ENCODE data around the gene BEAN1.
"Not testable (repeated sequence)": the region's sequence is repeated elsewhere in the genome, so short reads cannot be mapped to it uniquely, and the experiment has no call there.

BEAN1 gene

DNA sequence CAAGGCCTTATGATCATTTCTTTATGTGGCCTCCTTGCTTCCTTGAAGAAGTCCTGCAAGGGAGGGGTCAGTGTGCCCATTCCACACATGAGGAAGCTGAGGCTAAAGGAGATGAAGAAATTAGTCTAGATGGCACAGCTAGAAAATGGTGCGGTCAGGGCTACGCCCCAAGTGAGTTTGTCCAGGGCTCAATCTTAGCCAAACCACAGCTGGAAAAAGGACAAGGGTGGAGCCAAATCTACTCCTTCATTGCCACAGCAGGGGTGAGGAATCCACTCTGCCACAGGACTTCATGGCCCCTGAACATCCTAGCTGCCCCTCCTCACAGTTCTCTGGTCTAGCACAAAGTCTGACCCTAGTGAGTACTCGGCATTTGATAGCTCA is 16.2 kb downstream of the BEAN1 start:
- DNase-seq = no peak

DNA sequence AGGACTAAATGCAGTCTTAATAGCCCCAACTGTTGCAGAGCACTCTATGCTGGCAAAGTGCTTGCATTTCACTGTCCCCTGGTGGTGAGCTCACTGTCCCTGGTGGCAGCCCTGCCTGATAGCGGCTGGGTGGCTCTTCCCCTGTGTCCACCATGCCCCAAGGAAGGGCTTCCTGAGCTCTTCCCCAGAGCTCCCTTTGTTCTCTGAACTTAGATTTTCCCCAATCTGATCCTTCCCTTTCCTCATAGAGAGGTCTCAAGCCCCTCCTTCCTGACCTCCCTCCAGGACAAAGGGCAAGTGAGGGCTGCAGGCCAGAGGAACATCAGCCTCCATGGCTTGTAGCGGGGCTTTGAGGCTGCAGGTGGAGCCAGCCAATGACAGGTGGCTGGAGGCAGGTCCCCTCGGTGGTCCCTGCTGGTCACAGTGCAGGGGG is 17.0 kb downstream of the BEAN1 start:
- DNase-seq = no peak

DNA sequence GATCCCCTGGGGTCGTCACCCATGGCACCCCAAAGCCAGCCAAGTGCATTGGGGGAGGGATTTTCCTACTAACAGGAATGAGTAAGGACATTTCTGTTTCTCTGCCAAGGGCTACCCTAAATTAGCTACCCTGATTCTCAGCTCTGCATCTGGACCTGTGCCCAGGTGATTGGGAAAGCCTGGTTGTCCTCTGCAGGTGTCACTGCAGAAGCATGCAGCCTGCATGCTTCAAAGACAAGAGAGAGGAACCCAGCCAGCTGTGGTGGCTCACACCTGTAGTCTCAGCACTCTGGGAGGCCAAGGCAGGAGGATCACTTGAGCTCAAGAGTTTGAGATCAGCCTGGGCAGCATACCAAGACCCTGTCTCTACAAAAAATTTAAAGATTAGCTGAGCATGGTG is 19.6 kb downstream of the BEAN1 start:
- no peak for DNase-seq

DNA sequence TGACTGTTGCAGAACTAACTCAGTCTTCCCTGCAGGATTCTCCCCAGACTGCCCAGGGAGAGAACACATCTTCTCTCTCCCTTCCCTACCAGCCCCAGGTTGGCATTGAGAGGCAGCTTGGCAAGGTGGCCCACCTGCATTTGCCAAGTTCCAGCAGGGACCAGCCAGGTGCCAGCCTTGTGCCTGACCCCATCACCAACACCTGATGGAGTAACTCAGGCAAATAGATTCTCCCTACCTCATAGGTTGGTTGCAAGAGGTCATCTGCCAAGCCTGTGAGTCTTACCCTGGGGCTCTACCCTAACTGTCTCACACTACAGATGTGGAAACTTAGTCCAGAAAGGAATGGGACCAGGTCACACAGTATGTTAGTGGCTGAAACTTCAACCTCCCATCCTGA is 20.4 kb downstream of the BEAN1 start:
- no peak for DNase-seq

DNA sequence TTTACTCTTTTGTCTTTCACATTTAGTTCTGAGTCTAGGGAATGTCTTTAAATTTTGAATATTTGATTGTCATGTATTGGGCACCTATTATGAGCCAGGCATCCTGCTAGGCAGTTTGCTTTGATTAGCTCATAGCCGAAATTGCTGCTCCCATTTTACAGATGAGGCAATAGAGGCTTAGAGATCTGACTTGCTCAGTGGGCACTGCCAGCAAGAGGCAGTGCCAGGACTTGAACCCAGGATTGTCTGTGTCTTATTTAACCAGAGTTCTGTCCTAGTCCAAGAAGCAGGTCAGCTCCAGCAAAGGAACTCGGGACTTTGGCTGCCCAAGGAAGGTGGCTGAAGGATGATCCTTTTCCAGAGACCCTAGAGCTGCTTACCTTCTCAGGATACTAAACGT is 24.5 kb downstream of the BEAN1 start:
- DNase-seq = no peak

DNA sequence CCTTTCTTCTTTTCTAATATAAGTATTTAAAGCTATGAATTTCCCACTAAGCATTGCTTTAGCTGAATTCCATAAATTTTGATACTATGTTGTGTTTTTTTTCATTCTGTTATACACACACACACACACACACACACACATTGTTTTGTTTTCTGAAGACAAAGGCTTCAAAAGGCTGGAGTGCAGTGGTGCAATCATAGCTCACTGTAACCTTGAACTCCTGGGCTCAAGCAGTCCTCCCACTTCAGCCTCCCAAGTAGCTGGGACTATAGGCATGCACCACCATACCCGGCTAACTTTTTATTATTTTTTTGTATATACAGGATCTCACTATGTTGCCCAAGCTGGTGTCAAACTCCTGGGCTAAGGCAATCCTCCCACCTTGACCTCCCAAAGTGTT is 26.1 kb downstream of the BEAN1 start:
- not testable (repeated sequence) for DNase-seq

DNA sequence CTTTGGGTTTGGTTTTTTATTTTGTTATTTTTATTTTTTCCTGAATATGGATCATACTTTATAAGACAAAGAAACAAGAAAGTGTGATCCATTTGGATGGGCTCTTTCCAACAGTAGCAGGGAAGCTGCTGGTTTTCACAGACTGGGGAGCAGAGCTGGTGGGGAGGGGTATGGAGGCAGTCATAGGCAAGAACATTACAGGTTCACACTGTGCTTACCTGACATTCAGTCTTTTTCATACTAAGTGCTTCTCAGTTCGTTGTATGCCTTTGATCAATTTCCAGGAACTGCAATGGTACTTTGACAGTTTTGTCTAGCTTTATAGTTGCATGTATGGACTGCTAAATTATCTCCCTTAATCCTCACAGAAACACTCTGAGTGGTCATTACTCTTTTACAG is 27.7 kb downstream of the BEAN1 start:
- DNase-seq = no peak

DNA sequence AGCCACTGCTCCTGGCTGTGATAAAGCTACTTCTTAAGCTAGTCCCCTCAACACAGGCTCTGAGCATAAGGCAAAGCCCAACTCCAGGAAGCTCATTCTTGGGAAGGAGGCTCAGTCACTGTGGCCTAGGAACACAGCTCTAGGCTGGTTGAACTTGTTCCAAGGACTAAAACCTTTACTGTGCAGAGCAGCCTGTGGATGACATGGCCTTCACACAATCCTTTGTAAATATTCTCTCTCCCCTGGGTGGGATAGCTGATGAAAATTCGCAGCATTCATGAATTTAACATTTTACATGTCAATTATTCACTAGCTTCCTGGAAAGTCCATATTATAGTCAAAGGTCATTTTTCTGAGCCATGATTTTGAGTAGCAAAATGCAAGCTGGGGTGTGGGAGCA is 28.9 kb downstream of the BEAN1 start:
- DNase-seq = no peak

DNA sequence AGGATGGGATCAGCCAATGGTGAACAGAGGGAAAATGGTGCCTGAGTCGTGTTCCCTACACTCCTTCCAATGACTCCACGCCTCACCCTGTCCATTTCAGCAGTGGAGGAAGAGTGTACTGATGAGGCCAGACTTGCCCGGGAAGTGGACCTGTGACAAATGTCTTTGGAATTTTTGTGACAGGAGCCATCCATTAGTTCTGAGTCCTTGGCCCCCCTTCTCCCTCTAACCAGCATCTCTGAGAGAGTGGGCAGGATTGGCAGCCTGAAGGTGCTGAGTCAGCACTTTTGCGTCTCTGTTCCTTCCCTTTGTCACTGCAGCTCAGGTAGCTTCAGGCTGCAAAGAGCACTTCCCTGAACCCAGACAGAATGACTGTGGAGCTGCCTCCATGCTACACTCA is 30.8 kb downstream of the BEAN1 start:
- DNase-seq = no peak

DNA sequence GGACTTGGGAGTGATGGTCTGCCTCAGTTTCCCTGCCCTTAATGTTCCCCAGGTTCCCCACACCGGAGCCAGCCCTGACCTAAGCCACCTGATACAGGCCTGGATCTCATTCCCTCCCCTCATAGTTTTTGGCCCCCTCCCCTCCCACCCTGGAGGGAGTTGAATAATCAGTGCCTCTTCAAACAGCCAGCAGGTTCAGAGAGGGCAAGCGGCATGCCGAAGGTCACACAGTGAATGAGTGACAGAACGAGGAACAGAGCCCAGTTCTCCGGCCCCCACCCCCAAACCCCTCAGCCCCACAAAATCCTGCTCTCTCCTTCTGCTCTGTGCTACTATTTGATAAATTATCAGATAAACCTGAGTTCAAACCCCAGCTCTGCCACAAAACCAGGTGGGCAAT is 31.2 kb downstream of the BEAN1 start:
- DNase-seq = no peak

DNA sequence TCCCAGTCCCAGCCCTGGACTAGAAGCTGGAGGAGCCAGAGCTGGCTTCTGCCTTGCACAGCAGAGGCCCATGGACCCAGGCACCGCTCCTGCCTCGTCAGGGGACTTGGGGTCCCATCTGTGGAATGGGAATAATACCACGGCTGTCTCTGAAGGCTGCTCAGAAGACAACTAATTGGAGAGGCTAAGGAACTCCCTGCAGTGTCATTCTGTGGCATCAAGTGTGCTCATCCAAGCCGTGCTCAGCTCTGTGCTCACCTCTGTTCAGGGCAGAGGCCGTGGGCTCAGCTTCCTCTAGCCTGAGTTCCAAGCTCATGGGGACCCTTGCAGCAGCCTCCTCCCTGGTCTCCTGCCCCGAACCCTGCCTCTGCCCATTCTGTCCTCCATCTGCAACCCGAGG is 31.8 kb downstream of the BEAN1 start:
- DNase-seq = no peak

DNA sequence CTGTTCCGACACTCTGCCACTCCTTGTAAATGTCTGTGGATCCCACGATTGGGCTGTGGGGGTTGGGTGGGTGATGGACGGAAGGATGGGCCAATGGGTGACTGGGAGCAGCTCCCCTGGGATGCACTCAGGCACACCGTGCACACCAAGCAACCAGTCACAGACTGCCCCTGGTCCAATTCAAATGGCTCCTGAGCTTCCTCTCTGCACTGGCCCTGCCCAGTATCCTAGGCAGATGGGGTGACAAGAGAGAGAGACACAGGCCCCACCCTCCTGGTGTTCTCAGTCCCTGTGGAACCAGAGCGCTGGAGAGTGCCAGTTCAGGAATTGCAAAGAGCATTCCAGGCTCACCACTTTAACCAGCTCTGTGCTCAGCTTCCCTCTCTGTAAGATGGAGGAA is 32.8 kb downstream of the BEAN1 start:
- DNase-seq = no peak

DNA sequence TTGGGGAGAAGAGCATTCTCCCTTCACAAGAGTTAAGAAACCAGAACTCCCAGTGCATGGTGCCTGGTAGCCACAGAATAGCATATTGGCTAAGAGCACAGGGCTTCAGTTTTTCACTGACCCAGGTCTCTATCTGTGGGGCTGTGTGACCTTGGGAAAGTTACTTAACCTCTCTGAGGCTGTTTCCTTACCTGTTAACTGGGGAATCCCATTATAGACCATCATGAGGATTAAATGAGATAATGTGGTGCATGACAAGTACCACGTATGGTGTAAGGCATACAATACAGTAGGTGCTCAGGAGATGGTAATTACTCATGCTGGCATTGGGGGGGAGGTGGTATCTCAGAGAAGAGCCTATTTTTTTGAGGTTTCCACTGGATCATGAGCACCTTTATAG is 33.6 kb downstream of the BEAN1 start:
- DNase-seq = no peak

DNA sequence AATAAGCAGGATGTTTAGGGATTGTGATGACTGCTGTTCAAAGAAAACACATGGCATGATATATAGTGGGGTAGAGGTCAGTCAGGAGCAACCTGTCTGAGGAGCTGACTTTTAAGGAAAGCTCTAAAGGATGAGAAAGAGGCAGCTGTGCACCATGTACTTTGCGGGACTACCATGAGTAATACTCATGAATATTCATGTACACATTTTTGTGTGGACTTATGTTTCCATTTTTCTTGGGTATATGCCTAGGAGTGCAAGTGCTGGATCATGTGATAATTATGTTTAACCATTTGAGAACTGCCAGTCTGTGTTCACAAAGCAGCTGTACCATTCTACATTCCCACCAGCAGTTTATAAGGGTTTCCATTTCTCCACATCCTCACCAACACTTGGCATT is 35.8 kb downstream of the BEAN1 start:
- DNase-seq = no peak

DNA sequence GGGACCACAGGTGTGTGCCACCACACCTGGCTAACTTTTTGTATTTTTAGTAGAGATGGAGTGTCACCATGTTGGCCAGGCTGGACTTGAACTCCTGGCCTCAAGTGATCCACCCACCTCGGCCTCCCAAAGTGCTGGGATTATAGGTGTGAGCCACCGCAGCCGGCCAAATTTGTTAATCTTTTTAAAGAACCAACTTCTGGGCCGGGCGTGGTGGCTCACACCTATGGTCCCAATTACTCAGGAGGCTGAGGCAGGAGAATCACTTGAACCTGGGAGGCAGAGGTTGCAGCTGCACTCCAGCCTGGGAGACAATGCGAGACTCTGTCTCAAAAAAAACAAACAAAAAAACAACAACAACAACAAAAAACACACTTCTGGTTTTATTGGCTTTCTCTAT is 38.9 kb downstream of the BEAN1 start:
- DNase-seq = not testable (repeated sequence)

DNA sequence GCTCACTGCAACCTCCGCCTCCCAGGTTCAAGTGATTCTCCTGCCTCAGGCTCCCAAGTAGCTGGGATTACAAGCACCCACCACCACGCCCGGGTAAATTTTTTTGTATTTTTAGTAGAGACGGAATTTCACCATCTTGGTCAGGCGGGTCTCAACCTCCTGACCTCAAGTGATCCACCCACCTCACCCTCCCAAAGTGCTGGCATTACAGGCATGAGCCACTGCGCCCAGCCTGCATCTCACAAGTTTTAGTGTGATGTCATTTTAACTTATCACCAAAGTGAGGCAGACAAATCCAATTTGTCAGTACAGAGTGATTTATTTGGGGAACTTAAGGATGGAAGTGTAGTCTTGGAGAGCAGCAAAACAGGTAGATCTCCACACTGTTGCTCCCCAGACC is 39.5 kb downstream of the BEAN1 start:
- not testable (repeated sequence) for DNase-seq

DNA sequence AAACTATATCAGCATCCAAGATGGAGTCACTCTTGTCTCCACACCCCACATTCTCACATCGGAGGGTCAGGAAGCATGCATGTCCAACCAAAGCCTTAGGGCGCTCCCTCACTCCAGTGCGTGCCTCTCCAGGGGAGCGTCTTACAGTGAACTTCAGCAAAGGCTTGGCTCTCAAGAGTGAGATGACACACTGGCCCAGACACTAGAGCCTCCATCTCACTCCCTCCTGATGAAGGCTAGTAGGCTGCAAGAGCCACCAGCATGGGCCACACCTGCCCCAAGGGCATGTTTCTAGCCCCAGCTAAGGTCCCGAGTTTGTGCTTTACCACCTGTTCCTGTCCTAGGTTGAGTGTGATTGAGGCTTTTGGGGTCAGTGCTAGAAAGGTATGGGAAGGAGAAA is 40.5 kb downstream of the BEAN1 start:
- DNase-seq = no peak

DNA sequence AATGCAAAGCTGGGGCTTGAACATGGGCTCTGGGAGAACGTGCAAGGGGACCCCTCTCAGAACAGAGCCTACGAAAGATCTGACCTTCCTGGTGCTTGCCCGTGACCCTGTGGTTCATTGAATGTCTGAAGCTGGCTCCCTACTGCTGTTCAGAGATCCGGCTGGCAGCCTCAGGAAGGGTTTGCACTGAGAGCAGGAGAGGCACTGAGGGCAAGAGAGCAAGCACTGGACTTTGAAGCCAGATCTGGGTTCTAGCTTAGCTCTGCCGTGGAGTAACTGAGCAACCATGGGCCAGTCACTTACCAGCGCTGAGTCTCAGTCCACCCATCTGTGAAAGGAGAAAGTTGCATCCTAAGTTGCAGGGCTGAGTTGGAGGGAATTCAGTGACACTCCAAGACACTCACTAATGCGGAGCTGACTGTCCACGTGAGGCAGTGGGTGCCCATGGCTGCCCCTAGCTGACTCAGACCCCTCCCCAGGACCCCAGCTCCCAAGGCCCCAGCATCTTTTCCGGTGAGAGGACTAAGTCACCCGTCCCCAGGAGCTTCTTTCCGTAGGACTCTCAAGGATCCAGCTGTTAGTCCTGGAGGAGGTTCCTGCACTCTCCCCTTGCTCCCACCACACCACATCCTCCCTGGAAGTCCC is 41.3 kb downstream of the BEAN1 start:
- DNase-seq = no peak

DNA sequence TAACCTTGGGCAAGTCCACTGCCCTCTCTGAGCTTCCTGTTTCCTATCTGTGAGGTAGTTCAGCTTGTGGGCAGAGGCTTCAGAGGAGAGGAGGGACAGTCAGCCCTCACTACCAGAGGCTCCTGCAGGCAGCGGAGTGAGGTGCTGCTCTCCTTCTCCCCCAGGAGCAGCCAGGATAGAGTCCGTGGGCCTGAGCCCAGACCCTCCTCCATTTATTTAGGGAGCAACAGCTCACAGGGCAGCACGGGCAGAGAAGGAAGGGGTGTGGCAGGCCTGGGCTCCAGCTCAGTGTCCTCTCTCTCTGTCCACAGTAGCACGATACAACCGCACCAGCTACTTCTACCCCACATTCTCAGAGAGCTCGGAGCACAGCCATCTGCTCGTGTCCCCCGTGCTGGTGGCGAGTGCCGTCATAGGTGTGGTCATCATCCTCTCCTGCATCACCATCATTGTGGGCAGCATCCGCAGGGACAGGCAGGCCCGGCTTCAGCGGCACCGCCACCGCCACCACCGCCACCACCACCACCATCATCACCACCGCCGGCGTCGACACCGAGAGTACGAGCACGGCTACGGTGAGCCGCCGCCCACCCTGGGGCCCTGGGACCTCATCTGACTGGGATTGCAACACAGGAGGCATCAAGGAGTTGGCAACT is 42.3 kb downstream of the BEAN1 start:
- DNase-seq = no peak

DNA sequence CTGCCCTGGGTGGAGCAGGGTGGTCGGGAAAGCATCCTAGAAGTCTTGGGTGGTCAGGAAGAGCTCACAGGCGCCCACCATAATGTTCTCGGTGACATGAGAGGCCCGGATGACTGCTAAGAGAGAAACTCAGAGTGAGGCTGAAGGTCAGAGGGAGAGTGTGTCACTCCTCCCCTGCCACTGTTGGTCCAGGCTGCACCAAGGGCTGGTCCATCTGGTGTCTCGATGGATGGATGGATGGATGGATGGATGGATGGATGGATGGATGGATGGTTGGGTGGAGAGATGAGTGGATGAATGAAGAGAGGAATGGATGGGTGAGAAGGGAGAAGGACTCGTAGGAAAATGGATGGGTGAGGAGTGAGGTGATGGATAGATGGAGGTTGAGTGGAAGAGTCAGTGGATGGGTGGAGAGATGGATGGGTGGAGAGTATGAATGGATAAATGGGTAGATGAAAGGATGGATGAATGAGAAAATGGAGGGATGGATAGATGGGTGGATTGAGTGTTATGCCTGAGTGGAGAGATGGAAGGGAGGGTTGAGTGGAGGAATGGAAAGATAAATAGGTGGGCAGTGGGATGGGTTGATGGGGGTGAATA is 43.0 kb downstream of the BEAN1 start:
- DNase-seq = no peak

DNA sequence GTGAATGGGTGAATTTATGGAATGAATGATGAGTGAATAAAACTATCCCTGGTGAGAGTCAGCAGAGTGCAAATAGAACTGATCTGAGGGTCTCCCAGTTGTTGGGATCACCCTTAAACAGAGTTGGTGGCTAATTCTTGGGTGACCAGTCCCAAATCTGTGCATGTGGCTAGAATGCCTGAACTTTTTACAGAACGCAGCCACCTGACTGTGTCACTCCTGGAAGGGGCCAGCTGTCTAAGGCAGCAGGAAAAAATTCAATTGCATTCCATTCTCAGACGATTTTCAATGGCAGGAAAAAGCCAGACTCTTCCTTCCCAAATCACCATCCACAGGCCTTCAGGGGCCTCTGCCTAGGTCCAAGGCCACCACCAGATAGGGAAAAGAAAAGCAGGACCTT is 43.5 kb downstream of the BEAN1 start:
- no peak for DNase-seq

DNA sequence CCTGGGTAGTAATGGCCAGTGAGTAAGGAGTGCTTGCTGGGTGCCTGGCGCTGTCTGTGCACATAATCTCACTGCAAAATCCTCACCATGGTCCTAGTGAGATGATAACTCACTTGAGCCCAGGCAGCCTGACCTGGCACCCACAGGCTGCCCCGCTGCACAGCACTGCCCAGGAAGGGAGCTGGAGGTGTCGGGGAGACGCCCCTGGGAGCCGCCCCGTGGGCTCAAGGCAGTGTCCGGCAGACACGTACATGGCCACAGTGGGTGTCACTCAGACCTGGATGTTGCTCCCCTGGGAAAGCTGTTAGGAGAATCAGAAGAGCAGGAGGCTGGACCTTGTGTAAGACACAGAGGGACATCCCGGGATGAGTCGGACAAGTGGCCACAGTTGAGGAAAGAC is 44.2 kb downstream of the BEAN1 start:
- no peak for DNase-seq

DNA sequence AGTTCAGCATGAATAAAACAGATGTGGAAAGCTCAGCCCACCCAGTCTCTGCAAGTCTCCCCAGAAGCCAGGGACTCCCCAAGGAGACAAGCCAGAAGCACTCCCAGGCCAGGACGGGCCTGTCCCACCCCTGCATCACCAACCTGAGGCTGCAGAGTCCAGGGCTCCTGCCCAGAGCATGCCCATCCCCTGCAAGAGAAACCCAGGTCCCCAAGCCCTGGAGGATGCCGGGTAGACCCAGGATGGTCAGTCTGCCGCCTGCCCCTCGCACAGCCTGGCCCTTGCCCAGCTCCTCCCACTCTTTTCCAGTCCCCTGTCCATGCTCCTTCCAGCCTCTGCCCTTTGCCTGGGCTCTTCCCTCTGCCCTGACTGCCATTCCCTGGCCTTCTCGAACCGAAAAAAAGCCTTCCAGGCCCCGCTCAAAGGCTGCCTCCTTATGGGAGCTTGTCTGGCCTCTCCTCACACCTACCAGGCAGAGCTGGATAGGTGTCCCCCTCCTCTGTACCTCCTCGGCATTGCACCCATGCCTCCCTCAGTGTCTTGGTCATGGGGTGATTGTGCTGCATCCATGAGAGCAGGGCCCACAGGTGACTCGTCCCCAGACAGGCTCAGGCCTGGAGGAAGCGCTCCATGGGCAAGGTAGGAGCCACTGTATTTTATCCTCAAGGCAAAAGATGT is 44.8 kb downstream of the BEAN1 start:
- no peak for DNase-seq

DNA sequence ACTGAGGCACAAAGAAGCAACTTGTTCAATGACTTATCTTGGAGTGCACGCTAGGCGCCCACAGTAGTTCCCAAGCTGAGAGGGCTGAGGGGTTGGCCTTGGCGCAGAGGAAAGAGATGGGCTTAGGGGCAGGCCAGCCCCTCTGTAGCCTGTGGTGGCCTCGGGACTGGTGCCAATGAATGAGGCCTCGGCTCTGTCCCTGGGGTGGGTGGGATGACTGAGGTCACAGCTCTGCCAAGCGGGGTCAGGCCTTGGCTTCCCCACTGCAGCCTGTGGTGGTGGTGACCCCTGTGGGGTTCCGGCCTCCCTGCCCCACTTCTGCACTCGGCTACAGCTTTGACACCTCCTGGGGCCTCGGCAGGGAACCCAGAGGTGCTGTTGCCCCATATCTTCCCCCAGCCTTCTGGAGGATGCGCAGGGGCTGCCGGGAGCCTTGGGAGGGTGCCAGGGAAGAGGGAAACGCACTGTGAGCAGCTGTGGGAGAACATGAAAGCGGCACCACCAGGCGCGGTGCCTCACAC is 46.0 kb downstream of the BEAN1 start:
- DNase-seq = no peak
